ENCODE data around the gene MPPE1. TPM values are rescaled to one million over a fixed set of nuclear protein-coding genes. Genes with fewer than 3 reads are reported as not detected.

MPPE1 gene
- total RNA-seq, 1 experiment from 2014 or later, result 15.7 TPM

DNA sequence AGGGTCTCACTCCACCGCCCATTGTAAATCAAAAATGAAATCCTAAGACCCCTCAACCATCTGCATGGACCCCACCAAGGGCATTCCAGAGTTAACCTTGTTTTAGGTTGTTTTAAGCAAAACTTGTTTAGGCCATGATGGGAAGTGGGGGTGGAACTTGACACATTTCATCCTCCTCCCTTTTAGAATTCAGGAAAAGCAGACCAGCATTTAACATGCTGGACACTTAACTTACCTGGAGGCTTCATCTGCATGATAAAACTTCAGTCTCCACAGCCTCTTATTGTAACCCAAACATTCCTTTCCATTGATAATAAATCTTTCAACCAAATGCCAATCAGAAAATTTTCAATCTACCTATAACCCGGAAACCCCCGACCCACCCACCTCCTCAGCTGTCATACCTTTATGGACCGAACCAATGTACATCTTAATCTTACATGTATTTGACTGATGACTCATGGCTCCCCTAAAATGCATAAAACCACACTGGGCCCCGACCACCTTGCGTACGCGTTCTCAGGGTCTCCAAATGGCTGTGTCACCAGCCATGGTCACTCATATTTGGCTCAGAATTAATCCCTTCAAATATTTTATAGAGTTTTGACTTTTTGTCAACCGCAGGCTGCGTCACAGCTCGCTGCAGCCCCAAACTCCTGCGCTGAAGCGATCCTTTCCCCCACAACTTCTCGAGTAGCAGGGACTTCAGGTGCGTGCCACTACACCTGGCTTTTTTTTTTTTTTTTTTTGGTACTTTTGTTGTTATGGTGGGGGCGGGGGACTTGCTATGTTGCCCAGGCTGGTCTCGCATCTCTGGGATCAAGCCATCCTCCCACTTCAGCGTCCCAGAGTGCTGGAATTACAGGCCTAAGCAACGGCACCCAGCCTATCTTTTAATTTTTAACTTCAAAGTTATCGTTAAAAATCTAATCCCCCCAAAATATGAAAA, 917 bp downstream of the MPPE1 start:
- no peaks in the 10 kb centered on the region for H3K9me3 Mint-ChIP-seq (ENCODE audit: unreplicated experiment)
- TF ChIP-seq, protein P1, sequence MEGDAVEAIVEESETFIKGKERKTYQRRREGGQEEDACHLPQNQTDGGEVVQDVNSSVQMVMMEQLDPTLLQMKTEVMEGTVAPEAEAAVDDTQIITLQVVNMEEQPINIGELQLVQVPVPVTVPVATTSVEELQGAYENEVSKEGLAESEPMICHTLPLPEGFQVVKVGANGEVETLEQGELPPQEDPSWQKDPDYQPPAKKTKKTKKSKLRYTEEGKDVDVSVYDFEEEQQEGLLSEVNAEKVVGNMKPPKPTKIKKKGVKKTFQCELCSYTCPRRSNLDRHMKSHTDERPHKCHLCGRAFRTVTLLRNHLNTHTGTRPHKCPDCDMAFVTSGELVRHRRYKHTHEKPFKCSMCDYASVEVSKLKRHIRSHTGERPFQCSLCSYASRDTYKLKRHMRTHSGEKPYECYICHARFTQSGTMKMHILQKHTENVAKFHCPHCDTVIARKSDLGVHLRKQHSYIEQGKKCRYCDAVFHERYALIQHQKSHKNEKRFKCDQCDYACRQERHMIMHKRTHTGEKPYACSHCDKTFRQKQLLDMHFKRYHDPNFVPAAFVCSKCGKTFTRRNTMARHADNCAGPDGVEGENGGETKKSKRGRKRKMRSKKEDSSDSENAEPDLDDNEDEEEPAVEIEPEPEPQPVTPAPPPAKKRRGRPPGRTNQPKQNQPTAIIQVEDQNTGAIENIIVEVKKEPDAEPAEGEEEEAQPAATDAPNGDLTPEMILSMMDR (IDR thresholded peaks at IDR 0.05; ENCODE audit: unreplicated experiment), result no peak
- peak overlapping the region; percentile 89 for H3K27ac Mint-ChIP-seq (ENCODE audit: low read depth, unreplicated experiment)
- no peak for DNase-seq (ENCODE audit: unreplicated experiment)
- no peaks in the 10 kb centered on the region for H3K27me3 Mint-ChIP-seq (ENCODE audit: insufficient read depth, unreplicated experiment)
- peak overlapping the region; percentile 92 for H3K4me3 Mint-ChIP-seq (ENCODE audit: unreplicated experiment)
- H3K36me3 Mint-ChIP-seq (ENCODE audit: insufficient read depth, unreplicated experiment), result peaks cover 27% of the 10 kb centered on the region
- BruUV-seq (replicated peaks), result no TSS peak
- no peaks in the 10 kb centered on the region for H3K4me1 Mint-ChIP-seq (ENCODE audit: insufficient read depth, unreplicated experiment)
- CTCF ChIA-PET, result interaction anchor here (0.7 kb wide), 1 partner anchor 126 kb away, joined by 3 read pairs; no protein-coding TSS in a partner anchor
- POLR2A ChIA-PET, result interaction anchor here (1.3 to 2.7 kb wide), 2 partner anchors 16 to 57 kb away, joined by 3 to 17 read pairs; partner anchors contain the start of gene CHMP1B
- intact Hi-C loops (cut with micrococcal nuclease), result no loop called here

DNA sequence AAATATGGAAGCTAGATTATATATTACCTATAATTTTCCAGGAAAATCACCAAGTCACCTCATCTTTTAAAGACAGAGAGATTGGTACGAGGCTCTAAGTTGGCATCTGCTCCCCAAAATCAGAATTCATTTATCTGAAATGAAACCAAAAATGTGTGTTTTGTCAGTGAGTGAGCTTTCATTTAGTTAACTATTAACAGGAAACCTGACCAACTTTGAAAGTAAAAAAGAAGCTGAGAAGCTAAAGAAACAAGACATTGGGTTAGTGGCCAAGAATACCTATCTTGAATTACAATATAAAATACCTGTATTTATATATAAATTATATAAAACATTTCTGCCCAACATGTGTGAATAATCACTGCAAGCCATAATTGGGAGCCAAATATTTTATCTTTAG, 1.9 kb downstream of the MPPE1 start:
- H3K4me1 Mint-ChIP-seq (ENCODE audit: insufficient read depth, unreplicated experiment), result no peaks in the 10 kb centered on the region
- intact Hi-C loops (cut with micrococcal nuclease), result no loop called here
- no TSS peak for BruUV-seq (replicated peaks)
- no peak overlapping the region for H3K4me3 Mint-ChIP-seq (ENCODE audit: unreplicated experiment)
- H3K27ac Mint-ChIP-seq (ENCODE audit: low read depth, unreplicated experiment), result no peak overlapping the region
- POLR2A ChIA-PET, result interaction anchor here (1.3 kb wide), 1 partner anchor 75 kb away, joined by 3 read pairs; the partner anchor contains the start of gene IMPA2
- TF ChIP-seq, protein P1 (IDR thresholded peaks at IDR 0.05; ENCODE audit: unreplicated experiment), result no peak
- H3K36me3 Mint-ChIP-seq (ENCODE audit: insufficient read depth, unreplicated experiment), result peaks cover 27% of the 10 kb centered on the region
- no peaks in the 10 kb centered on the region for H3K9me3 Mint-ChIP-seq (ENCODE audit: unreplicated experiment)
- CTCF ChIA-PET, result interaction anchor here (0.6 to 0.8 kb wide), 3 partner anchors 90 to 216 kb away, joined by 3 read pairs; no protein-coding TSS in a partner anchor
- no peaks in the 10 kb centered on the region for H3K27me3 Mint-ChIP-seq (ENCODE audit: insufficient read depth, unreplicated experiment)
- no peak for DNase-seq (ENCODE audit: unreplicated experiment)

DNA sequence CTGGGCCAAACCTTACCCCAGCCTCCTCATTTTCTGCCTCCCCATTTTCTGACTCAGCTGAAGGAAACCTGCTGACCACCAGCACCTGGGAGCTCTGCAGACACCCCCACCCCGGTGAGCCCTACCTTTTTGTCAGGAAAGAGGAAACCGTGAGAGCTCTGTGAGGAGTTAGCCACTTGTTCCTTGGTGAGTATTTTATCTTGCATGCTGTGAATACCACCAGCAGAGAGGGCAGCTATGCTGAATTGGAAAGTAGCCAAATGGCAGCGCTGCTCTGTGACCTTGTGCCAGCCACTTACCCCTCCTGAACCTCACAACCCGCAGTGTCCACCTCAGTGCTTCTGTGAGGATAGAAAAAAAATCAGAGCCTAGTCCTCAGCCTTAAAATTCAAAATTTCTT, 2.5 kb downstream of the MPPE1 start:
- intact Hi-C loops (cut with micrococcal nuclease), result no loop called here
- POLR2A ChIA-PET, result interaction anchor here (1.3 kb wide), 1 partner anchor 75 kb away, joined by 3 read pairs; the partner anchor contains the start of gene IMPA2

More for the DNA sequence above, 2.5 kb downstream of the MPPE1 start:
- no peak for DNase-seq (ENCODE audit: unreplicated experiment)
- BruUV-seq (replicated peaks), result no TSS peak
- no peak overlapping the region for H3K4me3 Mint-ChIP-seq (ENCODE audit: unreplicated experiment)
- CTCF ChIA-PET, result interaction anchor here (0.6 to 0.8 kb wide), 4 partner anchors 91 to 250 kb away, joined by 3 read pairs; no protein-coding TSS in a partner anchor
- H3K27ac Mint-ChIP-seq (ENCODE audit: low read depth, unreplicated experiment), result no peak overlapping the region
- peaks cover 27% of the 10 kb centered on the region for H3K36me3 Mint-ChIP-seq (ENCODE audit: insufficient read depth, unreplicated experiment)
- H3K27me3 Mint-ChIP-seq (ENCODE audit: insufficient read depth, unreplicated experiment), result no peaks in the 10 kb centered on the region
- H3K9me3 Mint-ChIP-seq (ENCODE audit: unreplicated experiment), result no peaks in the 10 kb centered on the region
- TF ChIP-seq, protein P1 (IDR thresholded peaks at IDR 0.05; ENCODE audit: unreplicated experiment), result no peak
- no peaks in the 10 kb centered on the region for H3K4me1 Mint-ChIP-seq (ENCODE audit: insufficient read depth, unreplicated experiment)

Measured in MCF 10A (cell line).